Posterior vena cava (tissue), 2 donors: Measurements from ENCODE around the gene AXIN1. TPM values are rescaled to one million over a fixed set of nuclear protein-coding genes. Genes with fewer than 3 reads are reported as not detected.

Experiments
- total RNA-seq, 2 donors: library from RNA; stranded (reverse); fragmentation: NEBNext Ultra II Directional; extraction: Animal tissue kit (Norgen Biotek cat#: 25700); gene quantifications; one replicate each; pipeline ENCODE4 v1.2.1, GENCODE V29; 2021
- donor health status: DM: yes; HTN: yes; CAD: no.
- donor health status: DM: yes; HTN: yes; CAD: no.

The AXIN1 gene
- total RNA-seq, 2 donors from 2014 or later = 13.4 to 19.0 TPM

Other genes starting within 250 kb of the AXIN1 start
- 10 to 100 TPM; 13.2 to 22.1 TPM for gene NPRL3, start 214.1 kb downstream of the AXIN1 start, total RNA-seq
- gene HBZ, start 200.1 kb downstream of the AXIN1 start, total RNA-seq = not detected
- 1 to 10 TPM in 1 of 2 donors, under 1 TPM in 1; 0.90 to 1.5 TPM for gene HBM, start 186.7 kb downstream of the AXIN1 start, total RNA-seq
- gene HBA2, start 179.8 kb downstream of the AXIN1 start, total RNA-seq = 1,000 to 10,000 TPM in 1 of 2 donors, 100 to 1,000 TPM in 1; 750 to 2,679 TPM
- gene HBA1, start 176.0 kb downstream of the AXIN1 start, total RNA-seq = 1,000 to 10,000 TPM in 1 of 2 donors, 100 to 1,000 TPM in 1; 878 to 2,742 TPM
- under 1 TPM in 1 of 2 donors, not detected in 1; 0.48 TPM for gene HBQ1, start 172.3 kb downstream of the AXIN1 start, total RNA-seq
- 10 to 100 TPM; 42.7 to 43.0 TPM for gene LUC7L, start 123.3 kb downstream of the AXIN1 start, total RNA-seq
- 10 to 100 TPM; 69.4 to 86.2 TPM for gene FAM234A, start 117.9 kb downstream of the AXIN1 start, total RNA-seq
- 10 to 100 TPM in 1 of 2 donors, 1 to 10 TPM in 1; 7.7 to 10.6 TPM for gene RGS11, start 76.8 kb downstream of the AXIN1 start, total RNA-seq
- under 1 TPM; 0.38 to 0.97 TPM for gene ARHGDIG, start 72.1 kb downstream of the AXIN1 start, total RNA-seq
- under 1 TPM; 0.86 to 0.88 TPM for gene PDIA2, start 69.6 kb downstream of the AXIN1 start, total RNA-seq
- gene MRPL28, start 17.8 kb upstream of the AXIN1 start, total RNA-seq = 10 to 100 TPM; 35.7 to 36.0 TPM
- gene PGAP6, start 29.3 kb upstream of the AXIN1 start, total RNA-seq = 10 to 100 TPM; 24.7 to 28.9 TPM
- gene NME4, start 44.5 kb upstream of the AXIN1 start, total RNA-seq = 100 to 1,000 TPM in 1 of 2 donors, 10 to 100 TPM in 1; 70.7 to 108 TPM
- 10 to 100 TPM; 11.2 to 12.9 TPM for gene DECR2, start 49.2 kb upstream of the AXIN1 start, total RNA-seq
- gene RAB11FIP3, start 72.9 kb upstream of the AXIN1 start, total RNA-seq = 10 to 100 TPM; 40.1 to 45.2 TPM
- gene CAPN15, start 175.0 kb upstream of the AXIN1 start, total RNA-seq = 10 to 100 TPM; 23.3 to 26.6 TPM
- not detected for gene PRR35, start 207.7 kb upstream of the AXIN1 start, total RNA-seq
- under 1 TPM; 0.38 to 0.65 TPM for gene NHLRC4, start 214.3 kb upstream of the AXIN1 start, total RNA-seq
- gene PIGQ, start 217.2 kb upstream of the AXIN1 start, total RNA-seq = 10 to 100 TPM; 22.1 to 25.4 TPM
- 10 to 100 TPM; 13.0 to 13.6 TPM for gene RAB40C, start 237.3 kb upstream of the AXIN1 start, total RNA-seq